ENCODE measurements around the gene UBAP1.

DNA sequence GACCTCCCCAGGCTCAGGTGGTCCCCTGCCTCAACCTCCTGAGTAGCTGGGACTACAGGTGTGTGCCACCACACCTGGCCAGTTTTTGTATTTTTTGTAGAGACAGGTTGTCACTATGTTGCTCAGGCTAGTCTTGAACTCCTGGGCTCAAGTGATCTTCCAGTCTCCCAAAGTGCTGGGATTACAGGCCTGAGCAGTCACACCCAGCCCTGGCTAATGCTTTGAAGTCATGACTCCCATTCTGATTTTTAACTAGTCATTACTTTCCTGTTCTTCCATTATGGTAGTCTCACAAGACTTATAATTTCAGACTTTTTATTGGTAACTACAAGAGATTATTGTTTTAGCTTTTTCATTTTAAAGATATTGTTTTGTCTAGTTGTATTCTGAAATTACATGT is 26.3 kb downstream of the UBAP1 start:
- TF ChIP-seq POLR2AphosphoS5 (IDR thresholded peaks at IDR 0.05) (no peak), POLR2A (IDR thresholded peaks at IDR 0.05) (no peak)
- TF ChIP-seq, protein P1, sequence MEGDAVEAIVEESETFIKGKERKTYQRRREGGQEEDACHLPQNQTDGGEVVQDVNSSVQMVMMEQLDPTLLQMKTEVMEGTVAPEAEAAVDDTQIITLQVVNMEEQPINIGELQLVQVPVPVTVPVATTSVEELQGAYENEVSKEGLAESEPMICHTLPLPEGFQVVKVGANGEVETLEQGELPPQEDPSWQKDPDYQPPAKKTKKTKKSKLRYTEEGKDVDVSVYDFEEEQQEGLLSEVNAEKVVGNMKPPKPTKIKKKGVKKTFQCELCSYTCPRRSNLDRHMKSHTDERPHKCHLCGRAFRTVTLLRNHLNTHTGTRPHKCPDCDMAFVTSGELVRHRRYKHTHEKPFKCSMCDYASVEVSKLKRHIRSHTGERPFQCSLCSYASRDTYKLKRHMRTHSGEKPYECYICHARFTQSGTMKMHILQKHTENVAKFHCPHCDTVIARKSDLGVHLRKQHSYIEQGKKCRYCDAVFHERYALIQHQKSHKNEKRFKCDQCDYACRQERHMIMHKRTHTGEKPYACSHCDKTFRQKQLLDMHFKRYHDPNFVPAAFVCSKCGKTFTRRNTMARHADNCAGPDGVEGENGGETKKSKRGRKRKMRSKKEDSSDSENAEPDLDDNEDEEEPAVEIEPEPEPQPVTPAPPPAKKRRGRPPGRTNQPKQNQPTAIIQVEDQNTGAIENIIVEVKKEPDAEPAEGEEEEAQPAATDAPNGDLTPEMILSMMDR (IDR thresholded peaks at IDR 0.05): no peak
